Progenitor cell of endocrine pancreas (in vitro differentiated cells): ENCODE measurements around the gene KCNMA1. TPM values are rescaled to one million over a fixed set of nuclear protein-coding genes. Genes with fewer than 3 reads are reported as not detected.

ENCODE experiments used
- DNase-seq: peaks from one replicate; pipeline ENCODE4 v3.0.0; 2021; ENCODE audit warnings: low spot score; ENCODE audit not compliant: unreplicated experiment
- H3K27ac Mint-ChIP-seq: 2 replicates; pipeline ENCODE4 v1.8.0; 2021; ENCODE audit warnings: mild to moderate bottlenecking, moderate library complexity, mixed read lengths
- H3K27me3 Mint-ChIP-seq: 2 replicates; pipeline ENCODE4 v1.8.0; 2021; ENCODE audit warnings: mixed read lengths
- H3K36me3 Mint-ChIP-seq: 2 replicates; pipeline ENCODE4 v1.8.0; 2022; ENCODE audit warnings: mixed read lengths; ENCODE audit not compliant: insufficient read depth
- H3K4me1 Mint-ChIP-seq: 2 replicates; pipeline ENCODE4 v1.8.0; 2021; ENCODE audit warnings: low read depth, mixed read lengths
- H3K4me3 Mint-ChIP-seq: 2 replicates; pipeline ENCODE4 v1.8.0; 2021; ENCODE audit warnings: low read depth, mild to moderate bottlenecking, moderate library complexity, mixed read lengths
- H3K9me3 Mint-ChIP-seq: 2 replicates; pipeline ENCODE4 v1.8.0; 2021; ENCODE audit warnings: low read depth, mixed read lengths
- total RNA-seq: library from RNA; stranded (reverse); gene quantifications from 2 replicates; pipeline ENCODE4 v1.2.1, GENCODE V29; 2021
- TF ChIP-seq, protein P1 (sequence below): fragments of 200-600 bp; sonication (generic); IDR thresholded peaks from one replicate; pipeline ENCODE4 v1.5.0; 2021; ENCODE audit warnings: antibody characterized with exemption, mild to moderate bottlenecking; ENCODE audit not compliant: unreplicated experiment

KCNMA1 gene
- total RNA-seq, 1 donor from 2014 or later, result 5.8 TPM

- Mint-ChIP-seq H3K27ac (no peak overlapping the region), H3K36me3 (no peaks in the 10 kb centered on the region), H3K4me1 (no peaks in the 10 kb centered on the region), H3K4me3 (no peak overlapping the region), H3K9me3 (no peaks in the 10 kb centered on the region), H3K27me3 (peaks cover 13% of the 10 kb centered on the region)
- DNase-seq, result peak; percentile 72
- TF ChIP-seq, protein P1, sequence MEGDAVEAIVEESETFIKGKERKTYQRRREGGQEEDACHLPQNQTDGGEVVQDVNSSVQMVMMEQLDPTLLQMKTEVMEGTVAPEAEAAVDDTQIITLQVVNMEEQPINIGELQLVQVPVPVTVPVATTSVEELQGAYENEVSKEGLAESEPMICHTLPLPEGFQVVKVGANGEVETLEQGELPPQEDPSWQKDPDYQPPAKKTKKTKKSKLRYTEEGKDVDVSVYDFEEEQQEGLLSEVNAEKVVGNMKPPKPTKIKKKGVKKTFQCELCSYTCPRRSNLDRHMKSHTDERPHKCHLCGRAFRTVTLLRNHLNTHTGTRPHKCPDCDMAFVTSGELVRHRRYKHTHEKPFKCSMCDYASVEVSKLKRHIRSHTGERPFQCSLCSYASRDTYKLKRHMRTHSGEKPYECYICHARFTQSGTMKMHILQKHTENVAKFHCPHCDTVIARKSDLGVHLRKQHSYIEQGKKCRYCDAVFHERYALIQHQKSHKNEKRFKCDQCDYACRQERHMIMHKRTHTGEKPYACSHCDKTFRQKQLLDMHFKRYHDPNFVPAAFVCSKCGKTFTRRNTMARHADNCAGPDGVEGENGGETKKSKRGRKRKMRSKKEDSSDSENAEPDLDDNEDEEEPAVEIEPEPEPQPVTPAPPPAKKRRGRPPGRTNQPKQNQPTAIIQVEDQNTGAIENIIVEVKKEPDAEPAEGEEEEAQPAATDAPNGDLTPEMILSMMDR, result peak; percentile 98
These were observed 652.8 kb downstream of the KCNMA1 start for GRCh38 chr10:76984559-76985443.

DNA sequence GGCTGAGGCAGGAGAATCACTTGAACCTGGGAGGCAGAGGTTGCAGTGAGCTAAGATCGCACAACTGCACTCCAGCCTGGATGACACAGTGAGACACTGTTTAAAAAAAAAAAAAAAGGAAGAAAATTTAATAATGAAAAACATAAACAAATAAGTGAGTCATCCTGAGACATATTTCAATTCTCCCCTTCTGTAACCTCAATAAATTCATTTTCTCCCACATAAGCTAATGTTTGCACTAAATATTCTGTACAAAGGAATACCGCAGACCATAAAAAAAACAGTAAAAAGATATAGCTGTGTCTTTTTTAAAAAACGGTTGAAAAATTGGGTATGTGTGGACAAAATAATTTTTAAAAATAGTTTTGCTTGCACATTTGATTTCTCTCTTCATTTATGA is 654.0 kb downstream of the KCNMA1 start:
- Mint-ChIP-seq H3K9me3 (no peaks in the 10 kb centered on the region), H3K4me1 (no peaks in the 10 kb centered on the region), H3K36me3 (no peaks in the 10 kb centered on the region), H3K4me3 (no peak overlapping the region), H3K27ac (no peak overlapping the region), H3K27me3 (peaks cover 10% of the 10 kb centered on the region)
- TF ChIP-seq, protein P1, result no peak
- DNase-seq, result no peak

- TF ChIP-seq, protein P1, result no peak
- DNase-seq, result no peak
- no peak overlapping the region for H3K4me3 Mint-ChIP-seq
These were observed 654.9 kb downstream of the KCNMA1 start for GRCh38 chr10:76982671-76983070.

GRCh38 chr10:76981251-76981650 is 656.4 kb downstream of the KCNMA1 start:
- TF ChIP-seq, protein P1, result no peak
- Mint-ChIP-seq H3K4me3 (no peak overlapping the region), H3K27me3 (peaks cover 9% of the 10 kb centered on the region), H3K27ac (no peak overlapping the region), H3K36me3 (no peaks in the 10 kb centered on the region), H3K4me1 (peaks cover 4% of the 10 kb centered on the region), H3K9me3 (no peaks in the 10 kb centered on the region)
- DNase-seq, result no peak

More at GRCh38 chr10:76982671-76983070, 654.9 kb downstream of the KCNMA1 start:
- no peak overlapping the region for H3K27ac Mint-ChIP-seq
- H3K36me3 Mint-ChIP-seq, result no peaks in the 10 kb centered on the region
- no peaks in the 10 kb centered on the region for H3K9me3 Mint-ChIP-seq
- peaks cover under 1% of the 10 kb centered on the region for H3K4me1 Mint-ChIP-seq
- H3K27me3 Mint-ChIP-seq, result peaks cover 9% of the 10 kb centered on the region

DNA sequence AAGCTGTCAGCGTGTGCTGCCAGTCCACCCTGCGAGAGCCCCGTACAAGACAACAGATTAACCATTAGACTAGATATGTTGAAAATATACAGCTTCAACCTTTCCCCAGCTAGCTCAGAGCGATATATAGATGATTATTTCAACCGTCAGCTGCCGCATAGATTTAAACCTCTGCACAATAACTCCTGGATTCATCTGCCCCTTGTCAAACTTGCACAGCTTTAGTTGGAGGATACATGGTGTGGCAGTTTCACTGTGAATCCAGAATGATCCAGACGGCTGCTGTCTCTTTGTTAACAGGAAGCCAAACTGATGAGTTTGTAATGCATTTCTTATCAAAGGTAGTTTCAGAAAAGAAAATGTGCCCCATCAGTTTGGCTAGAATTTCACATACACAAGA is 659.7 kb downstream of the KCNMA1 start:
- no peak overlapping the region for H3K27ac Mint-ChIP-seq
- DNase-seq, result no peak
- peaks cover 9% of the 10 kb centered on the region for H3K27me3 Mint-ChIP-seq
- no peaks in the 10 kb centered on the region for H3K36me3 Mint-ChIP-seq
- no peaks in the 10 kb centered on the region for H3K9me3 Mint-ChIP-seq
- TF ChIP-seq, protein P1, result no peak
- no peak overlapping the region for H3K4me3 Mint-ChIP-seq
- H3K4me1 Mint-ChIP-seq, result peaks cover 4% of the 10 kb centered on the region
